Chondrocyte (in vitro differentiated cells): ENCODE results near the gene COL7A1. TPM values are rescaled to one million over a fixed set of nuclear protein-coding genes. Genes with fewer than 3 reads are reported as not detected.

ENCODE experiments used
- DNase-seq: peaks from one replicate; pipeline ENCODE4 v3.0.0; 2021; ENCODE audit warnings: mixed read lengths, low spot score
- H3K27ac Mint-ChIP-seq: one replicate; pipeline ENCODE4 v1.8.0; 2021; ENCODE audit warnings: mild to moderate bottlenecking, moderate library complexity, mixed read lengths; ENCODE audit not compliant: unreplicated experiment
- H3K27me3 Mint-ChIP-seq: 2 replicates; pipeline ENCODE4 v1.8.0; 2021; ENCODE audit warnings: low read depth, mixed read lengths
- H3K36me3 Mint-ChIP-seq: 2 replicates; pipeline ENCODE4 v1.8.0; 2021; ENCODE audit warnings: low read depth, mixed read lengths
- H3K4me1 Mint-ChIP-seq: 2 replicates; pipeline ENCODE4 v1.8.0; 2021; ENCODE audit warnings: low read depth, mild to moderate bottlenecking, mixed read lengths
- H3K4me3 Mint-ChIP-seq: one replicate; pipeline ENCODE4 v1.8.0; 2021; ENCODE audit warnings: mild to moderate bottlenecking, moderate library complexity, mixed read lengths; ENCODE audit not compliant: unreplicated experiment
- H3K9me3 Mint-ChIP-seq: 2 replicates; pipeline ENCODE4 v1.8.0; 2021; ENCODE audit warnings: low read depth, mixed read lengths
- CTCF ChIP-seq: fragments of 200-600 bp; sonication (generic); IDR thresholded peaks from 2 replicates; pipeline ENCODE4 v1.5.0; 2021; ENCODE audit warnings: antibody characterized with exemption, mild to moderate bottlenecking, moderate library complexity
- total RNA-seq: library from RNA; stranded (reverse); gene quantifications from 3 replicates; pipeline ENCODE4 v1.2.1, GENCODE V29; 2021

Gene COL7A1
- total RNA-seq, 1 donor from 2014 or later = 36.6 TPM

GRCh38 chr3:48593337-48593736, 1.8 kb downstream of the COL7A1 start:
- no peak for DNase-seq
- peaks cover 37% of the 10 kb centered on the region for H3K4me1 Mint-ChIP-seq
- H3K4me3 Mint-ChIP-seq = no peak overlapping the region
- peaks cover 11% of the 10 kb centered on the region for H3K36me3 Mint-ChIP-seq
- no peak for TF ChIP-seq CTCF
- H3K27me3 Mint-ChIP-seq = no peaks in the 10 kb centered on the region
- H3K27ac Mint-ChIP-seq = no peak overlapping the region
- no peaks in the 10 kb centered on the region for H3K9me3 Mint-ChIP-seq

GRCh38 chr3:48592519-48593087, 2.5 kb downstream of the COL7A1 start:
- Mint-ChIP-seq H3K27ac (no peak overlapping the region), H3K4me3 (peak overlapping the region; percentile 13)

GRCh38 chr3:48591886-48592518, 3.1 kb downstream of the COL7A1 start:
- no peak for DNase-seq
- Mint-ChIP-seq H3K36me3 (peaks cover 7% of the 10 kb centered on the region), H3K27me3 (no peaks in the 10 kb centered on the region), H3K4me1 (peaks cover 23% of the 10 kb centered on the region), H3K9me3 (no peaks in the 10 kb centered on the region), H3K4me3 (no peak overlapping the region), H3K27ac (no peak overlapping the region)
- TF ChIP-seq CTCF = no peak

More at GRCh38 chr3:48592519-48593087, 2.5 kb downstream of the COL7A1 start:
- no peak for TF ChIP-seq CTCF
- Mint-ChIP-seq H3K36me3 (peaks cover 11% of the 10 kb centered on the region), H3K27me3 (no peaks in the 10 kb centered on the region), H3K9me3 (no peaks in the 10 kb centered on the region), H3K4me1 (peaks cover 29% of the 10 kb centered on the region)
- no peak for DNase-seq

- Mint-ChIP-seq H3K4me1 (peaks cover 18% of the 10 kb centered on the region), H3K27me3 (no peaks in the 10 kb centered on the region), H3K4me3 (no peak overlapping the region), H3K36me3 (peaks cover 7% of the 10 kb centered on the region), H3K27ac (no peak overlapping the region), H3K9me3 (no peaks in the 10 kb centered on the region)
- no peak for TF ChIP-seq CTCF
- DNase-seq = no peak
Measured at GRCh38 chr3:48591436-48591835, 3.7 kb downstream of the COL7A1 start.

- H3K4me1 Mint-ChIP-seq = no peaks in the 10 kb centered on the region
- H3K4me3 Mint-ChIP-seq = no peak overlapping the region
- DNase-seq = no peak
- no peaks in the 10 kb centered on the region for H3K27me3 Mint-ChIP-seq
- no peak for TF ChIP-seq CTCF
- no peaks in the 10 kb centered on the region for H3K9me3 Mint-ChIP-seq
- no peak overlapping the region for H3K27ac Mint-ChIP-seq
- H3K36me3 Mint-ChIP-seq = peaks cover 8% of the 10 kb centered on the region
Measured at GRCh38 chr3:48588230-48588629, 6.9 kb downstream of the COL7A1 start.
